HepG2 (cell line): Measurements from ENCODE around the gene PRKCG. TPM values are rescaled to one million over a fixed set of nuclear protein-coding genes. Genes with fewer than 3 reads are reported as not detected.

ENCODE experiments used
- CC2D1A ChIP-seq: sonication (generic); formaldehyde crosslinking; IDR thresholded peaks from 2 replicates; pipeline ENCODE4 v1.8.1; 2023; ENCODE audit warnings: mild to moderate bottlenecking, missing genetic modification reagents
- CSRNP1 ChIP-seq: sonication (generic); formaldehyde crosslinking; IDR thresholded peaks from 2 replicates; pipeline ENCODE4 v1.8.1; 2023; ENCODE audit warnings: mild to moderate bottlenecking, missing genetic modification reagents
- HMGA1 ChIP-seq: sonication (generic); formaldehyde crosslinking; conservative IDR thresholded peaks from 2 replicates; pipeline ENCODE4 v1.4.0; 2020; ENCODE audit warnings: missing genetic modification reagents
- IRX3 ChIP-seq: sonication (generic); formaldehyde crosslinking; IDR thresholded peaks from 2 replicates; pipeline ENCODE4 v1.8.1; 2023; ENCODE audit warnings: mild to moderate bottlenecking, low read depth, missing genetic modification reagents, borderline replicate concordance
- MEIS1 ChIP-seq: sonication (generic); formaldehyde crosslinking; IDR thresholded peaks from 2 replicates; pipeline ENCODE4 v1.9.0; 2021; ENCODE audit warnings: mild to moderate bottlenecking, missing genetic modification reagents, moderate library complexity, borderline replicate concordance
- MEIS2 ChIP-seq: sonication (generic); formaldehyde crosslinking; IDR thresholded peaks from 2 replicates; pipeline ENCODE4 v1.9.0; 2021; ENCODE audit warnings: mild to moderate bottlenecking, missing genetic modification reagents
- NAIF1 ChIP-seq: sonication (generic); formaldehyde crosslinking; IDR thresholded peaks from 2 replicates; pipeline ENCODE4 v1.5.0; 2020; ENCODE audit warnings: mild to moderate bottlenecking, missing genetic modification reagents, borderline replicate concordance
- SKIL ChIP-seq: sonication (generic); formaldehyde crosslinking; IDR thresholded peaks from 2 replicates; pipeline ENCODE4 v1.8.0; 2022; ENCODE audit warnings: missing genetic modification reagents, mild to moderate bottlenecking, moderate library complexity, borderline replicate concordance
- SRY ChIP-seq: sonication (generic); formaldehyde crosslinking; IDR thresholded peaks from 2 replicates; pipeline ENCODE4 v1.8.0; 2022; ENCODE audit warnings: mild to moderate bottlenecking, missing genetic modification reagents
- ZFP36L2 ChIP-seq: sonication (generic); formaldehyde crosslinking; IDR thresholded peaks from 2 replicates; pipeline ENCODE4 v1.4.0; 2020; ENCODE audit warnings: missing genetic modification reagents
- ZFP91 ChIP-seq: sonication (generic); formaldehyde crosslinking; IDR thresholded peaks from 2 replicates; pipeline ENCODE4 v1.9.0; 2022; ENCODE audit warnings: missing genetic modification reagents, mild to moderate bottlenecking, borderline replicate concordance
- ZIK1 ChIP-seq: sonication (generic); formaldehyde crosslinking; IDR thresholded peaks from 2 replicates; pipeline ENCODE4 v1.5.0; 2020; ENCODE audit warnings: mild to moderate bottlenecking, low read depth, missing genetic modification reagents, borderline replicate concordance
- ZKSCAN5 ChIP-seq: sonication (generic); formaldehyde crosslinking; IDR thresholded peaks from 2 replicates; pipeline ENCODE4 v1.5.1; 2020; ENCODE audit warnings: mild to moderate bottlenecking, missing genetic modification reagents
- ZMAT3 ChIP-seq: sonication (generic); formaldehyde crosslinking; conservative IDR thresholded peaks from 2 replicates; pipeline ENCODE4 v1.7.0; 2021; ENCODE audit warnings: missing genetic modification reagents
- ZNF281 ChIP-seq: sonication (generic); formaldehyde crosslinking; IDR thresholded peaks from 2 replicates; pipeline ENCODE4 v1.4.0; 2020; ENCODE audit warnings: missing genetic modification reagents, borderline replicate concordance
- ZNF484 ChIP-seq: sonication (generic); formaldehyde crosslinking; IDR thresholded peaks from 2 replicates; pipeline ENCODE4 v1.5.1; 2020; ENCODE audit warnings: mild to moderate bottlenecking, low read depth, missing genetic modification reagents, borderline replicate concordance
- ZNF605 ChIP-seq: sonication (generic); formaldehyde crosslinking; IDR thresholded peaks from 2 replicates; pipeline ENCODE4 v1.8.0; 2022; ENCODE audit warnings: mild to moderate bottlenecking, missing genetic modification reagents
- ZNF670 ChIP-seq: sonication (generic); formaldehyde crosslinking; IDR thresholded peaks from 2 replicates; pipeline ENCODE4 v1.8.0; 2022; ENCODE audit warnings: mild to moderate bottlenecking, missing genetic modification reagents, borderline replicate concordance
- ZNF777 ChIP-seq: sonication (generic); formaldehyde crosslinking; IDR thresholded peaks from 2 replicates; pipeline ENCODE4 v1.4.0; 2020; ENCODE audit warnings: missing genetic modification reagents
- ZSCAN12 ChIP-seq: sonication (generic); formaldehyde crosslinking; IDR thresholded peaks from 2 replicates; pipeline ENCODE4 v1.9.0; 2021; ENCODE audit warnings: mild to moderate bottlenecking, missing genetic modification reagents
- polyA plus RNA-seq, 8 experiments: library from polyadenylated mRNA; depleted of rRNA in 3 of 8; stranded (reverse) in 7 of 8; unstranded in 1 of 8; fragments of >200 nt; fragmentation: Illumina TruSeq in 4 of 8; extraction: Trizol in 4 of 8; gene quantifications; 2 replicates each; pipeline versions ENCODE4 v1.2.1 to v1.2.3, GENCODE V29; 2011 to 2016; ENCODE audit warnings: low read depth in 4 of 8, missing spikeins in 1 of 8, mixed read lengths in 1 of 8; ENCODE audit not compliant: insufficient read depth in 1 of 8
- total RNA-seq, 5 experiments: library from RNA; depleted of rRNA; stranded (reverse); fragments of >200 nt; fragmentation: Illumina TruSeq; extraction: Trizol; gene quantifications; 2 replicates each; pipeline ENCODE4 v1.2.3, GENCODE V29; 2016; ENCODE audit warnings: low read depth in 1 of 5

PRKCG gene
- total and polyA plus RNA-seq, 2 of the 13 experiments (the other 11 are each of a cell fraction or from before 2014, with no cell fraction given), result 0.02 to 0.03 TPM

- TF ChIP-seq ZNF281 (CRISPR knock-in tag) (no peak), SKIL (CRISPR knock-in tag) (no peak), ZNF777 (CRISPR knock-in tag) (0 out of 2 replicates have a peak, but pooled peaks have one; percentile 30), ZSCAN12 (no peak), MEIS2 (CRISPR knock-in tag) (0 out of 2 replicates have a peak, but pooled peaks have one; percentile 43), NAIF1 (CRISPR knock-in tag) (no peak), CC2D1A (CRISPR knock-in tag) (no peak), ZFP36L2 (no peak), ZNF670 (CRISPR knock-in tag) (no peak), IRX3 (CRISPR knock-in tag) (no peak), ZKSCAN5 (no peak), ZIK1 (no peak), HMGA1 (CRISPR knock-in tag) (no peak), ZNF484 (CRISPR knock-in tag) (no peak), ZFP91 (CRISPR knock-in tag) (peak; percentile 72; the same call in 1 of the 2 replicates), SRY (no peak), MEIS1 (no peak), CSRNP1 (CRISPR knock-in tag) (no peak), ZMAT3 (CRISPR knock-in tag) (0 out of 2 replicates have a peak, but pooled peaks have one; percentile 39), ZNF605 (CRISPR knock-in tag) (no peak)
Measured at GRCh38 chr19:53881482-53882390, at the start of gene PRKCG (continued).
